Activated CD4-positive, alpha-beta memory T cell treated with anti-CD3 and anti-CD28 coated beads for 36 hours (primary cell): ENCODE measurements around the gene SURF2. TPM values are rescaled to one million over a fixed set of nuclear protein-coding genes. Genes with fewer than 3 reads are reported as not detected.
A peak's percentile ranks its signal among the peaks of the same experiment; 100 is the strongest.

Experiments used
- CTCF ChIA-PET: fragments of 350-600 bp; sonication (Branson Sonifier 250); formaldehyde crosslinking; loops from one replicate; lab custom pipeline; 2021; ENCODE audit warnings: antibody characterized with exemption, inconsistent platforms; lab: Charles Lee
- POLR2A ChIA-PET: fragments of 350-600 bp; sonication (Branson Sonifier 250); formaldehyde crosslinking; loops from one replicate; lab custom pipeline; 2021; ENCODE audit warnings: antibody characterized with exemption; lab: Charles Lee
- DNase-seq: peaks from one replicate; pipeline ENCODE4 v3.0.0-alpha.2; 2020
- H3K27ac Mint-ChIP-seq: one replicate; pipeline ENCODE4 v1.8.0; 2021; ENCODE audit warnings: mixed read lengths
- H3K27me3 Mint-ChIP-seq: one replicate; pipeline ENCODE4 v1.8.0; 2021; ENCODE audit warnings: mixed read lengths
- H3K36me3 Mint-ChIP-seq: one replicate; pipeline ENCODE4 v1.8.0; 2021; ENCODE audit warnings: mixed read lengths
- H3K4me1 Mint-ChIP-seq: one replicate; pipeline ENCODE4 v1.8.0; 2021; ENCODE audit warnings: low read depth, mixed read lengths
- H3K4me3 Mint-ChIP-seq: one replicate; pipeline ENCODE4 v1.8.0; 2021; ENCODE audit warnings: mild to moderate bottlenecking, mixed read lengths
- H3K9me3 Mint-ChIP-seq: one replicate; pipeline ENCODE4 v1.8.0; 2021; ENCODE audit warnings: mixed read lengths
- intact Hi-C: fragments of 100-400 bp; cut with micrococcal nuclease; formaldehyde crosslinking; loops from one replicate; pipeline ENCODE4 v1.15.1; 2023
- total RNA-seq, 2 experiments: library from RNA; stranded (reverse); gene quantifications; one replicate each; pipeline ENCODE4 v1.2.3, GENCODE V29; 2021

The SURF2 gene
- total RNA-seq, 2 experiments from 2014 or later: 12.5 to 15.5 TPM

DNA sequence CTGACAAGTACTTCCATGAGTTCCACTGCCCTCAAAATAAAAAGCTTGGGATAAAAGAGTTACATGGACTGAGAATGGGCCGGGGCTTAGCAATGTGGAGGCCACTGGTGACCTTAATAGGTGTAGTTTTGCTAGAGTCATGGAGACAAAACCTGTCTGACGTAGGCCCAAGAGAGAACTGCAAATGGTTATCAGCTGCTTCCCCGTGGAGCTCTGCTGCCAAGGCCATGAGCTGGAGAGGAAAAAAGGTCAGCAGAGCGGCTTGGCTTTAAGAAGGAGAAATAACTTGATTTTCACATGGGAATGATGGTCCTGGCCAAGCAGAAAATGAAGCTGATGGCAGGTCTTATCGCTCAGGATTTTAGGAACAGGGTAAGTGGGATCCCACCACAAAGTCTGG lies 16.7 kb upstream of the SURF2 start:
- no peaks in the 10 kb centered on the region for H3K9me3 Mint-ChIP-seq
- ChIA-PET POLR2A (interaction anchor here (0.6 to 1.6 kb wide), 3 partner anchors 8 to 14 kb away, joined by 3 to 4 read pairs (median 3); partner anchors contain the start of genes MED22 and RPL7A), CTCF (interaction anchor here (0.9 to 1.4 kb wide), 5 partner anchors 10 to 318 kb away, joined by 3 to 5 read pairs (median 4); no protein-coding TSS in a partner anchor)
- H3K27me3 Mint-ChIP-seq: no peaks in the 10 kb centered on the region
- intact Hi-C loops: no loop called here
- DNase-seq: no peak
- H3K36me3 Mint-ChIP-seq: peaks cover 29% of the 10 kb centered on the region
- H3K4me1 Mint-ChIP-seq: peaks cover 25% of the 10 kb centered on the region
- H3K4me3 Mint-ChIP-seq: no peak overlapping the region
- no peak overlapping the region for H3K27ac Mint-ChIP-seq

DNA sequence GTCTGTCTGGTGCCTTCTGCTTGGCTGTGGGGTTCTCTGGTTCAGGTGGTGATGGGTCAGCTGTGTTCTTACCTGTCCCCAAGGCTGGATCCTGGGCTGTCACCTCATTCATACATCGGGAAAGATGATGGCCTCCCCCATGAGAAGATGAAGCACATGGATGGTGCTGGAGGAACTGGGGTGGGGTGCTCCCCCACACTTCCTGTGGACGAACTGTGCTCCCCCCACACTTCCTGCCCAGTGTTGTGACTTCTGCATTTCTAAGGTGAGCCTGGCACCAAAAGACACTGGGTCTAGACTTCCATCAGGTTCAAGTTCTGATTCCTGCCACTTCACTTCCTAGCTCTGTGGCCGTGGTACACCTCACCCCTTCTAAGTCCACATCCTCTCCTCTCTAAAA lies 16.1 kb upstream of the SURF2 start:
- Mint-ChIP-seq H3K27me3 (no peaks in the 10 kb centered on the region), H3K4me3 (no peak overlapping the region), H3K27ac (peak overlapping the region; percentile 21), H3K4me1 (peaks cover 23% of the 10 kb centered on the region), H3K36me3 (peaks cover 25% of the 10 kb centered on the region), H3K9me3 (no peaks in the 10 kb centered on the region)
- POLR2A ChIA-PET: interaction anchor here (0.8 to 1.6 kb wide), 2 partner anchors 11 to 13 kb away, joined by 3 to 4 read pairs; no protein-coding TSS in a partner anchor
- no peak for DNase-seq
- intact Hi-C loops: no loop called here
- CTCF ChIA-PET: interaction anchor here (1.4 kb wide), 2 partner anchors 11 to 31 kb away, joined by 4 to 5 read pairs; no protein-coding TSS in a partner anchor

DNA sequence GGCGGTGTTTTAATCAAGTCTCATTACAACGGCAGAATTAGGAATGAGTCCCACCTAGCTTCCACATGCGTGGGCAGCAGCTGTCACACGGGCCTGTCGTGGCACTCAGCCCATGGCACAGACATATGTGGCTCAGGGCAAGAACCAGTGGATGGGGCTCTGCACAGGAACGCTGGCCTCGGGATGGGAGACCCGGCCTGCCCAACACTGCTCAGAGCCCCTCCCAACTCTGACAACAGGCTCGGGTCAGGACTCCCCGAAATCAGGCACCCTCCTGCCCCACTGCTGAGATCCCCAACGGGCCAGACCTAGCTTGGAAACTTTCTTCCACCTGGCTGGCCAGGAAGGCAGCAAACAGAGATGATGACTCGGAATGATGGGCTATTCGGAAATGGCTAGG lies 15.4 kb upstream of the SURF2 start:
- CTCF ChIA-PET: interaction anchor here (1.1 to 1.9 kb wide), 3 partner anchors 10 to 73 kb away, joined by 3 to 8 read pairs (median 3); no protein-coding TSS in a partner anchor
- peaks cover 21% of the 10 kb centered on the region for H3K4me1 Mint-ChIP-seq
- H3K4me3 Mint-ChIP-seq: no peak overlapping the region
- no peak for DNase-seq
- H3K27me3 Mint-ChIP-seq: no peaks in the 10 kb centered on the region
- no peaks in the 10 kb centered on the region for H3K9me3 Mint-ChIP-seq
- H3K27ac Mint-ChIP-seq: no peak overlapping the region
- intact Hi-C loops: no loop called here
- POLR2A ChIA-PET: no interaction called here
- peaks cover 22% of the 10 kb centered on the region for H3K36me3 Mint-ChIP-seq

GRCh38 chr9:133341369-133342068 lies 14.8 kb upstream of the SURF2 start:
- intact Hi-C loops: no loop called here

DNA sequence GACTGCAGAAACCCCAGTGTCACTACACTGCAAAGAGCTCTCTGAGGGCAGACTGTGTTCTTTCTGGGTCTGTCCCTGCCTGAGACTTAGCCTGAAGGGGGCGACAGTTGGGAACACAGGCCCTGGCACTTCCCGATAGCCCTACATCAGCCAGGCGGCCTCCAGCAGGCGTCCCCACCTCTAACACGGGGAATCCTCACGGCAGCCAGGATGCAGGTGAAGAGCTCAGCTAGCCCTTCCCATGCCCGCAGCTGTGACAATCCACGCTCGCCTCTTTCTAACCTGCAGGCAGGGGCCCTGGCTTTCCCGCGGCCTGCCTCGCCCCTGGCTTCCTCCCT lies 14.3 kb upstream of the SURF2 start:
- Mint-ChIP-seq H3K4me3 (no peak overlapping the region), H3K27me3 (no peaks in the 10 kb centered on the region), H3K4me1 (peaks cover 27% of the 10 kb centered on the region), H3K36me3 (peaks cover 28% of the 10 kb centered on the region), H3K27ac (no peak overlapping the region), H3K9me3 (no peaks in the 10 kb centered on the region)
- POLR2A ChIA-PET: no interaction called here
- CTCF ChIA-PET: interaction anchor here (1.0 to 1.9 kb wide), 7 partner anchors 9 to 72 kb away, joined by 3 to 8 read pairs (median 3); partner anchors contain the start of genes SURF1 and SURF2
- intact Hi-C loops: no loop called here
- no peak for DNase-seq

More at GRCh38 chr9:133341369-133342068, 14.8 kb upstream of the SURF2 start:
- H3K4me1 Mint-ChIP-seq: peaks cover 25% of the 10 kb centered on the region
- no peaks in the 10 kb centered on the region for H3K9me3 Mint-ChIP-seq
- no peaks in the 10 kb centered on the region for H3K27me3 Mint-ChIP-seq
- ChIA-PET CTCF (interaction anchor here (1.0 to 1.9 kb wide), 5 partner anchors 9 to 72 kb away, joined by 3 to 8 read pairs (median 3); no protein-coding TSS in a partner anchor), POLR2A (no interaction called here)
- no peak for DNase-seq
- peaks cover 24% of the 10 kb centered on the region for H3K36me3 Mint-ChIP-seq
- no peak overlapping the region for H3K4me3 Mint-ChIP-seq
- no peak overlapping the region for H3K27ac Mint-ChIP-seq

DNA sequence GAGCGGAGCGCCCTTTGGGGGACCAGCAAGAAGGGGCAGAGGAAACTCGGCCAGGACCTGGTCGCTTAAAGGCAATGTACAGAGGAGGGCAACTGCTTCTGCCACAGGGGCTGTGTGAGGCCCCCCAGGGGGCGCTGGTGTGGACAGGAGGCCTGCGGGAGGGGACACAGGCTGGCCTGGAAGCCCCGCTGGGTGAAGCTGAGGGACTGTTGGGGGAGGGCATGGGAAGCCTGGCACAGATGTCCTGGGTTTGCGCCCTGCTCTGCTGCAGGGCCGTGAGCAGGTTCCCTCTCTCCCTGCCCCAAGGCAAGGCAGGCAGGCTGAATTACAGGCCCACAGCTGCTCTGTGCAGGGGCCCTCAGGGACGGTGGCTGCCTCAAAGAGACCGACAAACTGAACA lies 13.8 kb upstream of the SURF2 start:
- ChIA-PET POLR2A (interaction anchor here (0.6 kb wide), 1 partner anchor 17 kb away, joined by 3 read pairs; no protein-coding TSS in a partner anchor), CTCF (interaction anchor here (0.9 to 1.9 kb wide), 5 partner anchors 8 to 32 kb away, joined by 3 to 8 read pairs (median 3); partner anchors contain the start of genes SURF1 and SURF2)
- peaks cover 25% of the 10 kb centered on the region for H3K4me1 Mint-ChIP-seq
- peaks cover 29% of the 10 kb centered on the region for H3K36me3 Mint-ChIP-seq
- intact Hi-C loops: no loop called here
- H3K4me3 Mint-ChIP-seq: no peak overlapping the region
- no peaks in the 10 kb centered on the region for H3K9me3 Mint-ChIP-seq
- DNase-seq: no peak
- no peaks in the 10 kb centered on the region for H3K27me3 Mint-ChIP-seq
- H3K27ac Mint-ChIP-seq: no peak overlapping the region

DNA sequence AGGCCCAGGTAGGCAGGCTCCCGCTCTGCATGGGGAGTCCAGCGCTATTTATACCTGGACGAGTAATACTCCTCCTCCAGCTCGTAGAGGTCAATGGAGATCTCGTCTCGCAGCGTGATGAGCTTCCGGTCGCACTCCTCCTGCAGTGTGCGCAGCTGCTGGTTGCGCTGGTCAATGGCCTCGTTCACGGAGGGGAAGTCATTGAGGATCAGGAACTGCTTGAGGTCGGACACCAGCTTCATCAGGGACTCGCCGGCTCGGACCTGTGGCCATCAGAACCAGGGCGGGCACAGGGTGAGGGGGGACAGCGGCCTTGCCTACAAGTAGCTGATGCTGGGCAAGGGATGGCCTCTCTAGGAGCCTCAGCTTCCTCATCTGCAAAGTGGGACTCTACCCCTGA lies 12.3 kb upstream of the SURF2 start:
- H3K27ac Mint-ChIP-seq: no peak overlapping the region
- H3K27me3 Mint-ChIP-seq: no peaks in the 10 kb centered on the region
- no peak overlapping the region for H3K4me3 Mint-ChIP-seq
- peaks cover 28% of the 10 kb centered on the region for H3K4me1 Mint-ChIP-seq
- CTCF ChIA-PET: interaction anchor here (0.9 kb wide), 1 partner anchor 143 kb away, joined by 3 read pairs; no protein-coding TSS in a partner anchor
- POLR2A ChIA-PET: no interaction called here
- no peak for DNase-seq
- H3K36me3 Mint-ChIP-seq: peaks cover 36% of the 10 kb centered on the region
- intact Hi-C loops: no loop called here
- H3K9me3 Mint-ChIP-seq: no peaks in the 10 kb centered on the region

GRCh38 chr9:133344979-133345378 lies 11.4 kb upstream of the SURF2 start:
- intact Hi-C loops: loop anchor here (5.0 kb wide), 2 partner anchors 158 to 993 kb away; partner anchors contain the start of gene SETX
- no peak overlapping the region for H3K4me3 Mint-ChIP-seq
- POLR2A ChIA-PET: no interaction called here

GRCh38 chr9:133345596-133345995 lies 10.8 kb upstream of the SURF2 start:
- Mint-ChIP-seq H3K9me3 (no peaks in the 10 kb centered on the region), H3K4me3 (no peak overlapping the region), H3K4me1 (peaks cover 38% of the 10 kb centered on the region), H3K27ac (no peak overlapping the region), H3K36me3 (peaks cover 46% of the 10 kb centered on the region), H3K27me3 (no peaks in the 10 kb centered on the region)
- DNase-seq: no peak
- CTCF ChIA-PET: interaction anchor here (8.0 kb wide), 1 partner anchor 27 kb away, joined by 76 read pairs; no protein-coding TSS in a partner anchor
- intact Hi-C loops: loop anchor here (5.0 kb wide), 2 partner anchors 158 to 993 kb away; partner anchors contain the start of gene SETX
- POLR2A ChIA-PET: interaction anchor here (1.6 kb wide), 2 partner anchors 15 to 25 kb away, joined by 6 read pairs; no protein-coding TSS in a partner anchor

More at GRCh38 chr9:133344979-133345378, 11.4 kb upstream of the SURF2 start:
- Mint-ChIP-seq H3K27ac (no peak overlapping the region), H3K27me3 (no peaks in the 10 kb centered on the region), H3K4me1 (peaks cover 37% of the 10 kb centered on the region), H3K36me3 (peaks cover 43% of the 10 kb centered on the region), H3K9me3 (no peaks in the 10 kb centered on the region)
- no peak for DNase-seq
- CTCF ChIA-PET: no interaction called here

DNA sequence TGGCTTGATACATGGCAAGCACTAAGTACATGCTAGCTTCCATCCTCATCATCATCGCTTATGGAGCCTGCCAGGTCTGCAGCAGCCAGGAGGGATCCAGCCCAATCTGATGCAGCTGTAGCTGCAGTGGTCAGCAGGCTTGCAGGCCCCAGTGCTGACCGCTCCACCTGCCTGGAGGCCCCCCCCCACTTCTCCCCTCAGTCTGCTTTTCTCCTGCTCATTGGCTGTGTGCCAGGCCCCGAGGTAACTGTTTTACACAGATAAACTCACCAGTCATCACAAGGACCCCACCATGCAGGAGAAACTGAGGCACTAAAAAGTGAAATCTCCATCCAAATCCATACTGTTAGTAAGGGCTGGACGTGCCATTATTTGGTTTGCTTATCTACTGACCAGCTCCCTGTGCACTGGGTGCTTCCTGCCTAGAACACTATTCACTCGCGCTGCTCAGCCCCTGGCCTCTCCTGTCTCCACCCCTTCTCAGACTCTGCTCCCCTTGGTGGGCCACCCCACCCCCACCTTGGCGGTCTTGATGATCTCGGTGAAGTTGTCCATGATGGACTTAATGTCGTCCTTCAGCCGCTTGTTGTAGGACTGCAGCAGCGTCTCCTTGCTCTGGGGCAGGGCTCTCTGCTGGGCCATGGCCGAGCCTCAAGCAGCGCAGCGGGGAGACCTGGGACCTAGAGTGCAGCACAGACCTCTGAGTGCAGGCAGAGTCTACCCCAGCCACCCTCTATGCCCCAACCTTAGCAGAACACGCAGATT lies 10.1 kb upstream of the SURF2 start:
- H3K9me3 Mint-ChIP-seq: no peaks in the 10 kb centered on the region
- ChIA-PET CTCF (interaction anchor here (8.0 kb wide), 1 partner anchor 26 kb away, joined by 76 read pairs; no protein-coding TSS in a partner anchor), POLR2A (interaction anchor here (1.1 to 1.6 kb wide), 4 partner anchors 14 to 31 kb away, joined by 4 to 8 read pairs (median 6); no protein-coding TSS in a partner anchor)
- intact Hi-C loops: loop anchor here (5.0 kb wide), 2 partner anchors 159 to 994 kb away; partner anchors contain the start of gene SETX
- H3K27me3 Mint-ChIP-seq: no peaks in the 10 kb centered on the region
- peak overlapping the region; percentile 97 for H3K4me3 Mint-ChIP-seq
- H3K36me3 Mint-ChIP-seq: peaks cover 45% of the 10 kb centered on the region
- peak overlapping the region; percentile 8 for H3K27ac Mint-ChIP-seq
- peaks cover 38% of the 10 kb centered on the region for H3K4me1 Mint-ChIP-seq
- no peak for DNase-seq

GRCh38 chr9:133347515-133347984 lies 8.8 kb upstream of the SURF2 start:
- Mint-ChIP-seq H3K36me3 (peaks cover 52% of the 10 kb centered on the region), H3K27me3 (no peaks in the 10 kb centered on the region)
- intact Hi-C loops: loop anchor here (5.0 kb wide), 2 partner anchors 160 to 995 kb away; partner anchors contain the start of gene SETX

More at GRCh38 chr9:133347515-133347984, 8.8 kb upstream of the SURF2 start:
- ChIA-PET CTCF (interaction anchor here (0.7 to 8.0 kb wide), 4 partner anchors 12 to 204 kb away, joined by 3 to 76 read pairs (median 4); no protein-coding TSS in a partner anchor), POLR2A (interaction anchor here (1.0 to 14.0 kb wide), 13 partner anchors 8 to 112 kb away, joined by 3 to 381 read pairs (median 5); partner anchors contain the start of genes CACFD1, STKLD1, SURF1 and SURF2)
- Mint-ChIP-seq H3K27ac (peak overlapping the region; percentile 98), H3K4me3 (peak overlapping the region; percentile 97), H3K4me1 (peaks cover 38% of the 10 kb centered on the region), H3K9me3 (no peaks in the 10 kb centered on the region)
- DNase-seq: no peak
